ENCODE data around the gene RGR. TPM values are rescaled to one million over a fixed set of nuclear protein-coding genes. Genes with fewer than 3 reads are reported as not detected.
A peak's percentile ranks its signal among the peaks of the same experiment; 100 is the strongest.

Gene RGR
- total RNA-seq (not detected in 2 replicates), polyA plus RNA-seq (not detected in 2 replicates), polyA minus RNA-seq (ENCODE audit: low replicate concordance) (not detected in 2 replicates)
- not detected in 2 replicates for polyA plus RNA-seq (2012)

DNA sequence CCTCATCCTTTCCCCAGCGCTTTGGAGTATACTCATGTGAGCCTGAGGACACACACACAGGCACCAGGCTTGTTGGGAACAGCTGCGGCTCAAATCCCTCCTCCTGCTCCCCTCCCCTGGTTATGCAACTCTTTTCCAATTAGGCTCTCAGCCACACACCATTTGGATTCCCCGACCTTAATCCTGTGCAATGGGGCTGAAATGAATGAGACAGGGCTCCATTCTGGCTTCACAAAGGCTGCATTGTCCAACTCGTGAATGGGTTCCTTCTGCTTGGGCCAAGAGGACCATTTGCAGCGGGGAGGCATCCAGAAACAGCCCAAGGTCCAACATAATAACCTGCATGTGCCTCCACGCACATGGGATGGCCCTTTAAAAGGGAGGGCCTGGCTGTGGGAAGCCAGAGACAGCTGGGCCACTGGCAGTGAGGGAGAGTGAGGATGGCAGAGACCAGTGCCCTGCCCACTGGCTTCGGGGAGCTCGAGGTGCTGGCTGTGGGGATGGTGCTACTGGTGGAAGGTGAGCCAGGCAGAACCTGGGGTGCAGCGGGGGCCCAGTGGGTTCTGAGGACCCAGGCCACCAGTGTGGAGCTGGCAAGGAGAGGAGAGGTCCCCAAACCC lies at the start of gene RGR:
RGR (plus strand) TSS at position 403 of the 620 bp plus-strand sequence; CDS start at position 441, 38 bp downstream.
- DNase-seq (ENCODE audit: low read depth in 2 of 2) = peak in 1 of 2 donors; percentile 2

DNA sequence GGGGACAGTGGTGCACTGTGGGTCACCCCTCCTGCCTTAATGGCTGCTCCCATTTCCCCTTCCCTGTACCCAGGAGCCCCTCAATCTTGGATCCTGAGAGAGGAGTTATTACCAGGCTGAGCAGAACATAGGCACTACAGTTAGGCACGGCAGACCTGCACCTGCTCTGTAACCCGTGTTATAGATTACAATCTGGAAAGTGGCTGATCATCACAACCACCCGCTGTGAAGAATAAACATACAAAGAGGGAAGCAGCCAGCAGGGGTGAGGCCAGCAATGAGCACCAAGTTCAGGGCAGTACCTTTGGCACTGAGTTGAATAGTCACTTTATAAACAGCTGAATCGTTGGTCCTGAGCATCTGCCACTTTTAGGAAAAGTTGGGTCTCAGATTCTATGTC lies 48.8 kb upstream of the RGR start:
- Histone ChIP-seq H3K27ac (ENCODE audit: insufficient read depth, low read length) (no peak overlapping the region), H3K36me3 (ENCODE audit: control insufficient read depth, insufficient read depth, low read length) (no peaks in the 10 kb centered on the region), H4K20me1 (ENCODE audit: control insufficient read depth, extremely low read depth, insufficient read depth, low read length) (no peaks in the 10 kb centered on the region), H3K4me2 (ENCODE audit: extremely low read depth, insufficient read depth, low read length) (no peak overlapping the region), H3K4me3 (replicated peaks in 1 of 4; ENCODE audit: control extremely low read depth in 1 of 4, insufficient read depth in 1 of 4, low read depth in 3 of 4, low read length in 4 of 4) (no peak overlapping the region), H3K27me3 (ENCODE audit: control insufficient read depth, insufficient read depth, low read length) (peaks cover 35% of the 10 kb centered on the region), H2AFZ (ENCODE audit: low read length) (no peak overlapping the region), H3K9me3 (ENCODE audit: control insufficient read depth, insufficient read depth, low read depth, low read length) (no peaks in the 10 kb centered on the region), H3K79me2 (ENCODE audit: control insufficient read depth, insufficient read depth, low read length) (no peaks in the 10 kb centered on the region), H3K4me1 (ENCODE audit: control insufficient read depth, extremely low read depth, insufficient read depth, low read length) (no peaks in the 10 kb centered on the region), H3K9ac (ENCODE audit: insufficient read depth, low read length) (no peak overlapping the region)
- DNase-seq (ENCODE audit: low read depth in 2 of 2) = no peak
- TF ChIP-seq CTCF (conservative IDR thresholded peaks at IDR 0.05 in 1 of 2, IDR thresholded peaks at IDR 0.05 in 1 of 2; ENCODE audit: low read depth in 1 of 2, low read length in 2 of 2) (no peak), EZH2 (IDR thresholded peaks at IDR 0.05; ENCODE audit: low read length, missing control alignments) (no peak)

More for the DNA sequence above, at the start of gene RGR:
- TF ChIP-seq EZH2 (IDR thresholded peaks at IDR 0.05; ENCODE audit: low read length, missing control alignments) (no peak), CTCF (conservative IDR thresholded peaks at IDR 0.05 in 1 of 2, IDR thresholded peaks at IDR 0.05 in 1 of 2; ENCODE audit: low read depth in 1 of 2, low read length in 2 of 2) (no peak)
- Histone ChIP-seq H3K9ac (ENCODE audit: insufficient read depth, low read length) (no peak within 1 kb of the TSS), H3K27me3 (ENCODE audit: control insufficient read depth, insufficient read depth, low read length) (no peaks in the 10 kb centered on the region), H3K4me2 (ENCODE audit: extremely low read depth, insufficient read depth, low read length) (no peak within 1 kb of the TSS), H4K20me1 (ENCODE audit: control insufficient read depth, extremely low read depth, insufficient read depth, low read length) (no peaks in the 10 kb centered on the region), H3K36me3 (ENCODE audit: control insufficient read depth, insufficient read depth, low read length) (no peaks in the 10 kb centered on the region), H3K27ac (ENCODE audit: insufficient read depth, low read length) (no peak within 1 kb of the TSS), H3K4me3 (replicated peaks in 1 of 4; ENCODE audit: control extremely low read depth in 1 of 4, insufficient read depth in 1 of 4, low read depth in 3 of 4, low read length in 4 of 4) (no peak within 1 kb of the TSS), H3K9me3 (ENCODE audit: control insufficient read depth, insufficient read depth, low read depth, low read length) (no peaks in the 10 kb centered on the region), H3K79me2 (ENCODE audit: control insufficient read depth, insufficient read depth, low read length) (no peaks in the 10 kb centered on the region), H3K4me1 (ENCODE audit: control insufficient read depth, extremely low read depth, insufficient read depth, low read length) (no peaks in the 10 kb centered on the region), H2AFZ (ENCODE audit: low read length) (no peak within 1 kb of the TSS)

DNA sequence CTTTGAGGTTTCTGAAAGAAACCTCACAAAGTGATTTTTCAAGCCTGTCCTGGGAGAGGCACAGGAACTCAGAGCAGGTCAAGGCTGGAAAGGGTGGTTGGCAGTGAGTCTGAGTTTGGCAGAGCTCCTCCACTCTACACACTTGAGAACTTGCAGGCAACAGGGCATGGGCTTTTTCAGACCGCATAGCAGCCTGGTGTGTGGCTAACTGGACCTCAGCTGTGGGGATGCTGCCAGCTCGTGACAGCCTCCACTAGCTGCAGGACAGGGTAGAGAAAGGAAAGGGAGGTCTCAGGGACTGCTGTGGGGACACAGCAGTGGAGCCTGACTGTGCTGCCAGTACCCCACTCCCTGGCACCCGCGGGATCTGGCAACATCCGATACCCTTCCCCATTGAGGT lies 47.9 kb upstream of the RGR start:
- TF ChIP-seq EZH2 (IDR thresholded peaks at IDR 0.05; ENCODE audit: low read length, missing control alignments) (no peak), CTCF (conservative IDR thresholded peaks at IDR 0.05 in 1 of 2, IDR thresholded peaks at IDR 0.05 in 1 of 2; ENCODE audit: low read depth in 1 of 2, low read length in 2 of 2) (no peak)
- Histone ChIP-seq H3K9ac (ENCODE audit: insufficient read depth, low read length) (no peak overlapping the region), H2AFZ (ENCODE audit: low read length) (no peak overlapping the region), H3K27ac (ENCODE audit: insufficient read depth, low read length) (no peak overlapping the region), H3K79me2 (ENCODE audit: control insufficient read depth, insufficient read depth, low read length) (no peaks in the 10 kb centered on the region), H4K20me1 (ENCODE audit: control insufficient read depth, extremely low read depth, insufficient read depth, low read length) (no peaks in the 10 kb centered on the region), H3K4me3 (replicated peaks in 1 of 4; ENCODE audit: control extremely low read depth in 1 of 4, insufficient read depth in 1 of 4, low read depth in 3 of 4, low read length in 4 of 4) (no peak overlapping the region), H3K27me3 (ENCODE audit: control insufficient read depth, insufficient read depth, low read length) (peaks cover 30% of the 10 kb centered on the region), H3K36me3 (ENCODE audit: control insufficient read depth, insufficient read depth, low read length) (no peaks in the 10 kb centered on the region), H3K4me1 (ENCODE audit: control insufficient read depth, extremely low read depth, insufficient read depth, low read length) (no peaks in the 10 kb centered on the region), H3K9me3 (ENCODE audit: control insufficient read depth, insufficient read depth, low read depth, low read length) (no peaks in the 10 kb centered on the region), H3K4me2 (ENCODE audit: extremely low read depth, insufficient read depth, low read length) (no peak overlapping the region)
- DNase-seq (ENCODE audit: low read depth in 2 of 2) = no peak

Data from fibroblast of lung (primary cell).